Measurements from ENCODE around the gene ZNF385B. TPM values are rescaled to one million over a fixed set of nuclear protein-coding genes. Genes with fewer than 3 reads are reported as not detected.

ZNF385B gene
- total and polyA plus RNA-seq, 9 of the 15 experiments (the other 6 are each of a cell fraction or from before 2014, with no cell fraction given), result 0.50 TPM; not detected in 8

GRCh38 chr2:179478771-179479170 is 382.6 kb downstream of the ZNF385B start:
- H3K27ac ChIP-seq (ENCODE audit: extremely low read depth, low read depth, low read length), result no peak overlapping the region
- intact Hi-C loops (cut with micrococcal nuclease), result no loop called here
- H3K4me2 ChIP-seq (ENCODE audit: insufficient read depth, low read length), result no peak overlapping the region
- TF ChIP-seq, protein P1, sequence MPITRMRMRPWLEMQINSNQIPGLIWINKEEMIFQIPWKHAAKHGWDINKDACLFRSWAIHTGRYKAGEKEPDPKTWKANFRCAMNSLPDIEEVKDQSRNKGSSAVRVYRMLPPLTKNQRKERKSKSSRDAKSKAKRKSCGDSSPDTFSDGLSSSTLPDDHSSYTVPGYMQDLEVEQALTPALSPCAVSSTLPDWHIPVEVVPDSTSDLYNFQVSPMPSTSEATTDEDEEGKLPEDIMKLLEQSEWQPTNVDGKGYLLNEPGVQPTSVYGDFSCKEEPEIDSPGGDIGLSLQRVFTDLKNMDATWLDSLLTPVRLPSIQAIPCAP (CRISPR knock-in tag; IDR thresholded peaks at IDR 0.05; ENCODE audit: borderline replicate concordance), result no peak
- TF ChIP-seq MEIS2 (IDR thresholded peaks at IDR 0.05; ENCODE audit: partially characterized antibody) (no peak), RBM22 (IDR thresholded peaks at IDR 0.05; ENCODE audit: low read depth, low read length, poor library complexity, severe bottlenecking) (no peak), TAF9B (IDR thresholded peaks at IDR 0.05; ENCODE audit: partially characterized antibody) (no peak), MAFG (tag; conservative IDR thresholded peaks at IDR 0.05) (no peak), TGIF2 (CRISPR knock-in tag; IDR thresholded peaks at IDR 0.05) (no peak), ZNF695 (CRISPR knock-in tag; IDR thresholded peaks at IDR 0.05) (no peak), NR2C2 (CRISPR knock-in tag; IDR thresholded peaks at IDR 0.05) (no peak), NR2C2 (tag; IDR thresholded peaks at IDR 0.05) (no peak)
- TF ChIP-seq, protein P2, sequence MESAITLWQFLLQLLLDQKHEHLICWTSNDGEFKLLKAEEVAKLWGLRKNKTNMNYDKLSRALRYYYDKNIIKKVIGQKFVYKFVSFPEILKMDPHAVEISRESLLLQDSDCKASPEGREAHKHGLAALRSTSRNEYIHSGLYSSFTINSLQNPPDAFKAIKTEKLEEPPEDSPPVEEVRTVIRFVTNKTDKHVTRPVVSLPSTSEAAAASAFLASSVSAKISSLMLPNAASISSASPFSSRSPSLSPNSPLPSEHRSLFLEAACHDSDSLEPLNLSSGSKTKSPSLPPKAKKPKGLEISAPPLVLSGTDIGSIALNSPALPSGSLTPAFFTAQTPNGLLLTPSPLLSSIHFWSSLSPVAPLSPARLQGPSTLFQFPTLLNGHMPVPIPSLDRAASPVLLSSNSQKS (CRISPR knock-in tag; IDR thresholded peaks at IDR 0.05), result no peak
- H3K4me1 ChIP-seq (replicated peaks in 1 of 2; ENCODE audit: control insufficient read depth in 2 of 2, insufficient read depth in 2 of 2, low read length in 2 of 2), result no peaks in the 10 kb centered on the region
- no peaks in the 10 kb centered on the region for H3K79me2 ChIP-seq (ENCODE audit: control insufficient read depth, insufficient read depth, low read length)
- FAIRE-seq (no peak), DNase-seq (ENCODE audit: extremely low read depth in 1 of 4, low spot score in 3 of 4) (no peak), ATAC-seq (no peak)
- H2AFZ ChIP-seq (ENCODE audit: low read depth, low read length), result no peak overlapping the region
- no peaks in the 10 kb centered on the region for H3K36me3 ChIP-seq (ENCODE audit: control insufficient read depth, insufficient read depth, low read length)
- H3K4me3 ChIP-seq, result no peak overlapping the region
- no peaks in the 10 kb centered on the region for H3K9me1 ChIP-seq (ENCODE audit: control insufficient read depth, insufficient read depth, low read length)
- in situ Hi-C loops (cut with MboI), result no loop called here
- H3K9ac ChIP-seq (ENCODE audit: insufficient read depth in 1 of 2, low read depth in 2 of 2, low read length in 2 of 2), result no peak overlapping the region
- POLR2A ChIA-PET, result no interaction called here
- H3K27me3 ChIP-seq (ENCODE audit: control insufficient read depth in 2 of 2, insufficient read depth in 2 of 2, low read length in 2 of 2), result no peaks in the 10 kb centered on the region
- no peaks in the 10 kb centered on the region for H4K20me1 ChIP-seq (replicated peaks; ENCODE audit: control insufficient read depth, insufficient read depth, low read length)
- CTCF ChIA-PET (ENCODE audit: low intra/inter-chr PET ratio), result no interaction called here
- no TSS peak for BruUV-seq (replicated peaks)
- H3K9me3 ChIP-seq (replicated peaks; ENCODE audit: control insufficient read depth, insufficient read depth, low read depth, low read length), result no peaks in the 10 kb centered on the region
